ENCODE results near the gene AGAP5.

AGAP5 gene

GRCh38 chr10:73653701-73654100, 44.2 kb downstream of the AGAP5 start:
- DNase-seq (ENCODE audit: low read depth) = no peak

GRCh38 chr10:73653195-73653594, 44.7 kb downstream of the AGAP5 start:
- DNase-seq (ENCODE audit: low read depth) = no peak

- no peak for DNase-seq (ENCODE audit: low read depth)
Observed at GRCh38 chr10:73650537-73651331, 47.2 kb downstream of the AGAP5 start.

GRCh38 chr10:73649876-73650536, 47.9 kb downstream of the AGAP5 start:
- DNase-seq (ENCODE audit: low read depth) = no peak

GRCh38 chr10:73648975-73649829, 48.7 kb downstream of the AGAP5 start:
- DNase-seq (ENCODE audit: low read depth) = no peak

- no peak for DNase-seq (ENCODE audit: low read depth)
Observed at GRCh38 chr10:73647875-73648651, 49.8 kb downstream of the AGAP5 start.

- peak; percentile 3 for DNase-seq (ENCODE audit: low read depth)
Observed at GRCh38 chr10:73647211-73647874, 50.6 kb downstream of the AGAP5 start.

GRCh38 chr10:73646598-73647041, 51.3 kb downstream of the AGAP5 start:
- DNase-seq (ENCODE audit: low read depth) = no peak

- no peak for DNase-seq (ENCODE audit: low read depth)
Observed at GRCh38 chr10:73645251-73645650, 52.7 kb downstream of the AGAP5 start.

- no peak for DNase-seq (ENCODE audit: low read depth)
Observed at GRCh38 chr10:73644767-73645166, 53.1 kb downstream of the AGAP5 start.

- DNase-seq (ENCODE audit: low read depth) = no peak
Observed at GRCh38 chr10:73644015-73644743, 53.7 kb downstream of the AGAP5 start.

GRCh38 chr10:73643362-73643761, 54.5 kb downstream of the AGAP5 start:
- DNase-seq (ENCODE audit: low read depth) = no peak

GRCh38 chr10:73641328-73642060, 56.4 kb downstream of the AGAP5 start, which contains the start of gene MYOZ1:
Gene MYOZ1 (minus strand): TSS chr10:73641474. CDS start chr10:73640017, 1,457 bp downstream.
- DNase-seq (ENCODE audit: low read depth) = no peak

- no peak for DNase-seq (ENCODE audit: low read depth)
Observed at GRCh38 chr10:73639286-73639685, 58.6 kb downstream of the AGAP5 start.

GRCh38 chr10:73635781-73636180, 62.1 kb downstream of the AGAP5 start:
- no peak for DNase-seq (ENCODE audit: low read depth)

GRCh38 chr10:73634421-73634820, 63.5 kb downstream of the AGAP5 start:
- DNase-seq (ENCODE audit: low read depth) = no peak

GRCh38 chr10:73629165-73629564, 68.7 kb downstream of the AGAP5 start:
- no peak for DNase-seq (ENCODE audit: low read depth)

- no peak for DNase-seq (ENCODE audit: low read depth)
Observed at GRCh38 chr10:73628405-73628804, 69.5 kb downstream of the AGAP5 start.

GRCh38 chr10:73627300-73627699, 70.6 kb downstream of the AGAP5 start:
- no peak for DNase-seq (ENCODE audit: low read depth)
